GM18868 (cell line): ENCODE data around the gene MED28.
A peak's percentile ranks its signal among the peaks of the same experiment; 100 is the strongest.
"Not testable (repeated sequence)": the region's sequence is repeated elsewhere in the genome, so short reads cannot be mapped to it uniquely, and the experiment has no call there.

Experiments used
- ATAC-seq: cut with Tn5 transposase; IDR thresholded peaks from one replicate; pipeline ENCODE4 v1.9.1; 2021; ENCODE audit warnings: mild to moderate bottlenecking, moderate library complexity; ENCODE audit not compliant: unreplicated experiment

Gene MED28

GRCh38 chr4:17616283-17616682, 1.8 kb downstream of the MED28 start:
- ATAC-seq = no peak

- ATAC-seq = no peak
Measured at GRCh38 chr4:17618926-17619325, 4.5 kb downstream of the MED28 start.

- no peak for ATAC-seq
Measured at GRCh38 chr4:17619416-17620105, 5.1 kb downstream of the MED28 start.

- no peak for ATAC-seq
Measured at GRCh38 chr4:17623451-17624001, 9.1 kb downstream of the MED28 start.

- no peak for ATAC-seq
Measured at GRCh38 chr4:17624821-17625220, 10.4 kb downstream of the MED28 start.

GRCh38 chr4:17630228-17630627, 15.8 kb downstream of the MED28 start:
- ATAC-seq = no peak

- no peak for ATAC-seq
Measured at GRCh38 chr4:17633600-17633999, 19.2 kb downstream of the MED28 start.

- no peak for ATAC-seq
Measured at GRCh38 chr4:17635056-17635455, 20.6 kb downstream of the MED28 start.

- ATAC-seq = peak; percentile 11
Measured at GRCh38 chr4:17636341-17636695, 21.9 kb downstream of the MED28 start.

GRCh38 chr4:17636696-17637622, 22.5 kb downstream of the MED28 start:
- ATAC-seq = peak; percentile 94

GRCh38 chr4:17639136-17639535, 24.7 kb downstream of the MED28 start:
- ATAC-seq = no peak

- no peak for ATAC-seq
Measured at GRCh38 chr4:17642398-17642783, 27.9 kb downstream of the MED28 start.

- ATAC-seq = no peak
Measured at GRCh38 chr4:17646693-17647092, 32.3 kb downstream of the MED28 start.

GRCh38 chr4:17647176-17647806, 32.9 kb downstream of the MED28 start:
- ATAC-seq = no peak

- ATAC-seq = no peak
Measured at GRCh38 chr4:17647927-17648326, 33.5 kb downstream of the MED28 start.

- no peak for ATAC-seq
Measured at GRCh38 chr4:17650406-17650805, 36.0 kb downstream of the MED28 start.

- ATAC-seq = no peak
Measured at GRCh38 chr4:17654701-17655100, 40.3 kb downstream of the MED28 start.

- no peak for ATAC-seq
Measured at GRCh38 chr4:17657090-17657489, 42.6 kb downstream of the MED28 start.

- ATAC-seq = no peak
Measured at GRCh38 chr4:17657849-17658248, 43.4 kb downstream of the MED28 start.

GRCh38 chr4:17659196-17659595, 44.8 kb downstream of the MED28 start:
- ATAC-seq = not testable (repeated sequence)

- ATAC-seq = no peak
Measured at GRCh38 chr4:17662694-17663093, 48.3 kb downstream of the MED28 start.
